ENCODE measurements around the gene PILRA. TPM values are rescaled to one million over a fixed set of nuclear protein-coding genes. Genes with fewer than 3 reads are reported as not detected.
"Not testable (repeated sequence)": the region's sequence is repeated elsewhere in the genome, so short reads cannot be mapped to it uniquely, and the experiment has no call there.

PILRA gene
- total and polyA plus RNA-seq, 8 donors: 0.88 to 7.6 (median 3.7) TPM

DNA sequence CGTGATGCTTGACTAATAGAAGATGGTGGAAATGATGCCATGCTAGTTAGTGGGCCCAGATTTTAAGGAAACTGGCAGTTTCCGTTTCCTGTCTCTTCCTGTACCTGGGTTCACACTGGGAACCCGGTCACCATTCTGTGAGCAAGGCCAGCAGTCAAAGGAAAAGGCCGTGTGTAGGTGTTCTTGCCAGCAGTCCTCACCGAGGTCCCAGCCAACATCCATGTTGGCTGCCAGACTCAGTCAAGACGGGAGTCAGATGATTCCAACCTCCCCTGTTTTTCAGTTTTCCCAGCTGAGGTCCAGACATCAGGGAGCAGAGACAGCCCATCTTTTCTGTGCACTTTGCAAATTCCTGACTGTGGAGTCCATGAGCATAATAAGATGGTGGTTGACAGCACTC, 30.5 kb upstream of the PILRA start:
- no peak for TF ChIP-seq CTCF (IDR thresholded peaks at IDR 0.05)
- peaks cover 0 to 17% (median 5%) of the 10 kb centered on the region in 3 donors for H3K36me3 ChIP-seq
- H3K27me3 ChIP-seq: no peaks in the 10 kb centered on the region
- H3K4me3 ChIP-seq: no peak overlapping the region
- WGBS, 2 donors: 66% methylated on average over 6 of the region's 6 CpGs
- no peak for ATAC-seq
- H3K9me3 ChIP-seq: no peaks in the 10 kb centered on the region
- peaks cover 0 to 5% (median 0%) of the 10 kb centered on the region in 3 donors for H3K4me1 ChIP-seq
- intact Hi-C loops (cut with DNase I): no loop called here
- no peak for DNase-seq
- FAIRE-seq: no peak
- H3K27ac ChIP-seq: no peak overlapping the region

DNA sequence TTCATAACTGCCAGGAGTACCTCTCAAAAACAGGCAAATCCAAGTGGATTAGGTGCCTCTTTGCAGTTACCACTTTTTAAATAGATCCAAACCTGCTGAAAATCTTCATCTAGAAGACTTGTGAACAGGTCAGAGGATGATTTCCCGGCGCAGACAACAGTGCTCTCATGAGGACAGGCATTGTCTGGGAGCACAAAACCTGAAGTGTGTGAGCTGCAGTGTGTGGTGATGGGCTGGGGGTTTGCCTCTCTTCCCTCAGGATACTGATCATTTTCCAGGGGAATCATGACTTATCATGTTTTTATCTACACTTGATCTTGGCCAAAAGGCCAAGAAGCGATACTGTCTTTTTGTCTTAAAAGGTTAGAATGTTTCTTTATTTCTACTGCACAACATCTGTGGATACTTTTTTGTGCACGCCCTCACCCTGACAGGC, 29.1 kb upstream of the PILRA start:
- peaks cover 0 to 21% (median 5%) of the 10 kb centered on the region in 3 donors for H3K36me3 ChIP-seq
- H3K4me1 ChIP-seq; H3K9me3 ChIP-seq; FAIRE-seq; intact Hi-C loops (cut with DNase I); DNase-seq; H3K27me3 ChIP-seq; ATAC-seq; H3K4me3 ChIP-seq: not testable (repeated sequence)
- H3K27ac ChIP-seq: peak overlapping the region in 2 of 4 donors; percentile 13 to 39
- WGBS, 2 donors: 88% methylated on average over 3 of the region's 4 CpGs
- peak in 1 of 4 donors; percentile 24 for TF ChIP-seq CTCF (IDR thresholded peaks at IDR 0.05)

- FAIRE-seq; H3K4me1 ChIP-seq; H3K4me3 ChIP-seq; intact Hi-C loops (cut with DNase I); H3K27me3 ChIP-seq; H3K9me3 ChIP-seq: not testable (repeated sequence)
- TF ChIP-seq CTCF (IDR thresholded peaks at IDR 0.05): peak in 2 of 4 donors; percentile 2 to 16
- Histone ChIP-seq H3K27ac (peak overlapping the region in 3 of 4 donors; percentile 13 to 39 (median 17)), H3K36me3 (peaks cover 0 to 27% (median 5%) of the 10 kb centered on the region in 3 donors)
- DNase-seq (peak in 2 of 6 donors; percentile 41 to 51), ATAC-seq (peak; percentile 81 to 93 (median 92))
- 43 to 53% methylated on average over 8 to 10 of the region's 13 CpGs for WGBS, 2 donors
These were observed 28.6 kb upstream of the PILRA start for GRCh38 chr7:100344560-100345287.

DNA sequence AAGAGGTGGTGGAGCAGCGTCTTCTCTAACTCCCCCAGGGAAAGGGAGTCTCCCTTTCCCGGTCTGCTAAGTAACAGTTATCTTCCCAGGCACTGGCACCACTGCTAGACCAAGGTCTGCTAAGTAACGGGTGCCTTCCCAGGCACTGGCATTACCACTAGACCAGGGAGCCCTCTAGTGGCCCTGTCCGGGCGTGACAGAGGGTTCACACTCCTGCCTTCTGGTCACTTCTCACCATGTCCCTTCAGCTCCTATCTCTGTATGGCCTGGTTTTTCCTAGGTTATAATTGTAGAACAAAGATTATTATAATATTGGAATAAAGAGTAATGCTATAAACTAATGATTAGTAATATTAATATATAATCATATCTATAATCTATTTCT, 28.0 kb upstream of the PILRA start:
- H3K9me3 ChIP-seq; H3K4me3 ChIP-seq; H3K27me3 ChIP-seq; H3K4me1 ChIP-seq; H3K27ac ChIP-seq; intact Hi-C loops (cut with DNase I); FAIRE-seq: not testable (repeated sequence)
- ATAC-seq (peak; percentile 80 to 83 (median 82)), DNase-seq (peak; percentile 70 to 91 (median 87))
- peak; percentile 20 to 43 (median 31) for TF ChIP-seq CTCF (IDR thresholded peaks at IDR 0.05)
- peaks cover 0 to 31% (median 5%) of the 10 kb centered on the region in 3 donors for H3K36me3 ChIP-seq
- WGBS, 2 donors: 0 to 4% methylated on average over 2 of the region's 5 CpGs

DNA sequence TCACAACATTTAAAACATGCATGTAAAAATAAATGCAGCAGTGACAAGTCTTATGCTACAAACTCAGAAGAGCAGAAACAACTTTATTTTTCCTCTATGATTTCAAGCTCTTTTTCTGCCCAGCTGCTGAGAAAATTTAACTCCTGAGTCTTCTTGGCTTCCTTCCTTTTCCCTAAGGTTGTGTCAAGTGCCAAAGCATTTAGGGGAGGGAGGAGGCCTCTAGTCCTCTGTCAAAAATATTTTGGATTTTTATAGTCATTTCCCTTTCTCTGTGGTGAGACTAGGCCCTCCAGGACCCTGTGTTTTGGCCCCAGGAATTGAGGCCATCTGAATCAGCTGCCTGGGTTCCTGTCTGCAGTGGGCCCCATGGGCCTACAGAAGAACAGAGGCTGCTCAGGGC, 26.4 kb upstream of the PILRA start:
- no peak for TF ChIP-seq CTCF (IDR thresholded peaks at IDR 0.05)
- intact Hi-C loops (cut with DNase I): no loop called here
- Histone ChIP-seq H3K9me3 (no peaks in the 10 kb centered on the region), H3K27me3 (no peaks in the 10 kb centered on the region), H3K27ac (no peak overlapping the region), H3K4me3 (no peak overlapping the region), H3K4me1 (peaks cover 0 to 5% (median 0%) of the 10 kb centered on the region in 3 donors), H3K36me3 (peaks cover 0 to 36% (median 5%) of the 10 kb centered on the region in 3 donors)
- DNase-seq (no peak), FAIRE-seq (no peak), ATAC-seq (no peak)

All from pancreas (tissue), 10 donors.